T-helper 17 cell (primary cell): ENCODE results near the gene PURB. TPM values are rescaled to one million over a fixed set of nuclear protein-coding genes. Genes with fewer than 3 reads are reported as not detected.
"Not testable (repeated sequence)": the region's sequence is repeated elsewhere in the genome, so short reads cannot be mapped to it uniquely, and the experiment has no call there.

Experiments
- ATAC-seq: fragments of 150-1000 bp; cut with Tn5 transposase; 2 replicates; pipeline ENCODE4 v1.10.0; 2021; ENCODE audit warnings: mild to moderate bottlenecking, moderate library complexity
- DNase-seq, 3 donors: peaks; one replicate each; pipeline versions ENCODE4 v3.0.0 to v3.0.0-alpha.2; 2020 to 2021
- H3K9me3 ChIP-seq: one replicate; pipeline ENCODE4 v1.7.0; 2013; ENCODE audit warnings: low read length, mild to moderate bottlenecking; ENCODE audit not compliant: control insufficient read depth, poor library complexity, severe bottlenecking
- H3K27ac Mint-ChIP-seq: one replicate; pipeline ENCODE4 v1.8.0; 2022; ENCODE audit warnings: mild to moderate bottlenecking, moderate library complexity, mixed read lengths
- H3K27me3 Mint-ChIP-seq: one replicate; pipeline ENCODE4 v1.8.0; 2022; ENCODE audit warnings: mixed read lengths
- H3K36me3 Mint-ChIP-seq: one replicate; pipeline ENCODE4 v1.8.0; 2022; ENCODE audit warnings: low read depth, mixed read lengths
- H3K4me1 Mint-ChIP-seq: one replicate; pipeline ENCODE4 v1.8.0; 2022; ENCODE audit warnings: mild to moderate bottlenecking, mixed read lengths
- H3K4me3 Mint-ChIP-seq: one replicate; pipeline ENCODE4 v1.8.0; 2022; ENCODE audit warnings: mild to moderate bottlenecking, moderate library complexity, mixed read lengths
- total RNA-seq, 4 donors: library from RNA in 2 of 4; stranded (reverse) in 2 of 4; gene quantifications; one replicate each; pipeline ENCODE4 v1.2.3 and lab custom pipeline; 2022 to 2026

The PURB gene
- total RNA-seq, 2 donors from 2014 or later = 21.4 to 27.6 TPM

- Mint-ChIP-seq H3K27ac (peak overlapping the region; percentile 98), H3K27me3 (no peaks in the 10 kb centered on the region), H3K4me1 (peaks cover 40% of the 10 kb centered on the region), H3K36me3 (peaks cover 9% of the 10 kb centered on the region), H3K4me3 (peak overlapping the region; percentile 96)
- H3K9me3 ChIP-seq = no peaks in the 10 kb centered on the region
- ATAC-seq (no peak), DNase-seq (no peak)
These were observed 39.9 kb downstream of the PURB start for GRCh38 chr7:44845451-44845850.

DNA sequence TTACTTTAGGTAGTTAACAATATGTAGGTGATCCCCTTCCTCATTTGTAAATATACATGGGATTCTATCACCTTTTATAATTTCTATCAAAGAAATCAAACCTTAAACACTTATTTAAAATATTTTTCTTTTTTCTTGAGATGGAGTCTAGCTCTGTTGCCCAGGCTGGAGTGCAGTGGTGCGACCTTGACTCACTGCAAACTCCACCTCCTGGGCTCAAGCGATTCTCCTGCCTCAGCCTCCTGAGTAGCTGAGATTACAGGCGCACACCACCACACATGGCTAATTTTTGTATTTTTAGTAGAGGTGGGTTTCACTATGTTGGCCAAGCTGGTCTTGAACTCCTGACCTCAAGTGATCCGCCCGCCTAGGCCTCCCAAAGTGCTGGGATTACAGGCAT, 41.9 kb downstream of the PURB start:
- not testable (repeated sequence) for ATAC-seq, H3K27me3 Mint-ChIP-seq, DNase-seq, H3K9me3 ChIP-seq, H3K27ac Mint-ChIP-seq, H3K4me3 Mint-ChIP-seq, H3K36me3 Mint-ChIP-seq
- peaks cover 47% of the 10 kb centered on the region for H3K4me1 Mint-ChIP-seq

DNA sequence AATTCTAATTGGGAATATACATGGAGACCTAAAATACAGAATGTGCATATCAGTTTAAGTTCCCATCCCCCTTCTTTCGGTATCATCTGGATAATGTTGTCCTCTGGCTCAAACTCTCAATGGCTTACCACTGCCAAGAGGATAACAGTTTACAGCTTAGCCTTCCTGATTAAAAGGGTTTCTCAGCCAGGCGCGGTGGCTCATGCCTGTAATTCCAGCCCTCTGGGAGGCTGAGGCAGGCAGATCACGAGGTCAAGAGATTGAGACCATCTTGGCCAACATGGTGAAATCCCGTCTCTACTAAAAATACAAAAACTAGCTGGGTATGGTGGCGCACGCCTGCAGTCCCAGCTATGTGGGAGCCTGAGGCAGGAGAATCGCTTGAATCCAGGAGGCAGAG, 42.7 kb downstream of the PURB start:
- peaks cover 42% of the 10 kb centered on the region for H3K4me1 Mint-ChIP-seq
- H3K27me3 Mint-ChIP-seq, H3K36me3 Mint-ChIP-seq, DNase-seq, H3K27ac Mint-ChIP-seq, ATAC-seq, H3K9me3 ChIP-seq: not testable (repeated sequence)
- H3K4me3 Mint-ChIP-seq = peak overlapping the region; percentile 60

- DNase-seq (no peak), ATAC-seq (no peak)
- Mint-ChIP-seq H3K4me3 (no peak overlapping the region), H3K27me3 (no peaks in the 10 kb centered on the region), H3K4me1 (peaks cover 25% of the 10 kb centered on the region), H3K27ac (peak overlapping the region; percentile 75), H3K36me3 (peaks cover 6% of the 10 kb centered on the region)
- no peaks in the 10 kb centered on the region for H3K9me3 ChIP-seq
These were observed 46.6 kb downstream of the PURB start for GRCh38 chr7:44838751-44839150.

DNA sequence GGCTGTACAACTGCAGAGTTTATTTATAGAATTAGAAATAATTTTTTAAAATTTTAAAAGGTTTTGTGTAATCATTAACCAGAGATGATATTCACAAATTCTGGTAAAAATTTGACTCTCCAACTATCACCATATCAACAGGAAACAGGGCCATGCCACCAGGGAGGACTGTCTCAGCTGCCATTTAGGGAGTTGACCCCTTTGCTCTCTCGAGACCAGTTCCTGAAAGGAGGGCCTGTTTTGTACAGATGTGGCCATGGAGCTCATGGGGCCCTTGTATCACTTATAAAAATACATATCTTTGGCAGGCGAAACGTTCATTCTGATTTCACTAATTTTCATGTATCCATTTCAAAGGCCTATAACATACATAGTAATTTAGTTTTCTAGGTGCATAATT, 57.8 kb downstream of the PURB start:
- ATAC-seq = no peak
- no peak overlapping the region for H3K4me3 Mint-ChIP-seq
- H3K36me3 Mint-ChIP-seq = peaks cover 4% of the 10 kb centered on the region
- no peaks in the 10 kb centered on the region for H3K9me3 ChIP-seq
- H3K27ac Mint-ChIP-seq = peak overlapping the region; percentile 45
- no peaks in the 10 kb centered on the region for H3K27me3 Mint-ChIP-seq
- no peak for DNase-seq
- peaks cover 20% of the 10 kb centered on the region for H3K4me1 Mint-ChIP-seq

Other genes with a start within 250 kb of the PURB start
- 100 to 1,000 TPM; 117 to 171 TPM for gene ZMIZ2, start 136.7 kb downstream of the PURB start, total RNA-seq
- 100 to 1,000 TPM; 691 to 692 TPM for gene PPIA, start 88.8 kb downstream of the PURB start, total RNA-seq
- 100 to 1,000 TPM; 173 to 185 TPM for gene H2AZ2, start 37.4 kb downstream of the PURB start, total RNA-seq
- gene MYO1G, start 93.5 kb upstream of the PURB start, total RNA-seq = 100 to 1,000 TPM; 245 to 291 TPM
- 10 to 100 TPM; 77.4 to 83.0 TPM for gene CCM2, start 114.7 kb upstream of the PURB start, total RNA-seq
- under 1 TPM; 0.15 to 0.47 TPM for gene NACAD, start 203.4 kb upstream of the PURB start, total RNA-seq
- 10 to 100 TPM; 63.6 to 85.1 TPM for gene TBRG4, start 226.2 kb upstream of the PURB start, total RNA-seq